Measurements from ENCODE around the gene RFX7.
"Not testable (repeated sequence)": the region's sequence is repeated elsewhere in the genome, so short reads cannot be mapped to it uniquely, and the experiment has no call there.

The RFX7 gene

DNA sequence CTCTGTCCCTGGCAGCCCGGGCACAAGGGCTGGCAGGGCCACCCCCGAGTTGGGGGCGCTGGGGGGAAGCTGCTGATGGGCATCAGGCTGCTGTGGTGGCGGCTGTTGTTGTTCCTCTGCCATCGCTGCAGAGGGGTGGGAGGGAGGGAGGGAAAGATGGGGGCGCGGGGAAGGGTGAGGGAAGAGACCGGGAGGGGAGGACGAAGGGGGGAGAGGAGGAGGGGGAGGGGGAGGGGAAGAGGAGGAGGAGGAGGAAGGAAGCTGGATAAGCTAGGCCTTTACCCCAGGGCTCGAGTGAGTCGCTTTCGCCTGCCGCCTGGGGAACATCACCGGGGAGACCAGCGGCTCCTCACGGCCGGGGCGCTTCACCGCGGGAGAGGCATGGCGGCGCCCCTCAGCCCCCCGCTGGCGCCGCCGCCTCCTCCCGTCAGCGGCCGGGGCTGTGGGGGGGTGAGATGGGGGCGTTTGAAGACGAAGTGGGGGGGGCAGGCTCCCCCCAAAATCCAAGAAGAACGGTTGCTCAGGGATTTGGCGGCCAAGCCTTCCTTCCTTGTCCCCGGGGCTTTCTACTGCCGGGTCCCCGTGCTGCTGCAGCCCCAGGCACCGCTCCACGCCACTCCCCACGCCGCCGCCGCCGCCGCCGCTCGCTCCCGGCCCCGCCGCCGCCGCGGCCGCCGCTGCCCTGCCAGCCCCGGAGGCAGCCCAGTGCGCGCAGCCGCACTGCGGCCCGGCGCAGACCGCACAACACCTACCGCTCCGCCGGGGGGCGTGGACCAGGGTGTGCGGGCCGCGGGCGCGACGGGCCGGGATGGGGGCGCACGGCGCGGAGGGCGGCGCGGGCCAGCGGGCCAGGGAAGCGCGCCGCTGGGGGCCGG is at the start of gene RFX7:
Gene RFX7 (minus strand): TSS at position 717 of the 875 bp plus-strand sequence. CDS start 594 bp downstream, at position 123.
- peak; percentile 60 for DNase-seq (ENCODE audit: low spot score)

DNA sequence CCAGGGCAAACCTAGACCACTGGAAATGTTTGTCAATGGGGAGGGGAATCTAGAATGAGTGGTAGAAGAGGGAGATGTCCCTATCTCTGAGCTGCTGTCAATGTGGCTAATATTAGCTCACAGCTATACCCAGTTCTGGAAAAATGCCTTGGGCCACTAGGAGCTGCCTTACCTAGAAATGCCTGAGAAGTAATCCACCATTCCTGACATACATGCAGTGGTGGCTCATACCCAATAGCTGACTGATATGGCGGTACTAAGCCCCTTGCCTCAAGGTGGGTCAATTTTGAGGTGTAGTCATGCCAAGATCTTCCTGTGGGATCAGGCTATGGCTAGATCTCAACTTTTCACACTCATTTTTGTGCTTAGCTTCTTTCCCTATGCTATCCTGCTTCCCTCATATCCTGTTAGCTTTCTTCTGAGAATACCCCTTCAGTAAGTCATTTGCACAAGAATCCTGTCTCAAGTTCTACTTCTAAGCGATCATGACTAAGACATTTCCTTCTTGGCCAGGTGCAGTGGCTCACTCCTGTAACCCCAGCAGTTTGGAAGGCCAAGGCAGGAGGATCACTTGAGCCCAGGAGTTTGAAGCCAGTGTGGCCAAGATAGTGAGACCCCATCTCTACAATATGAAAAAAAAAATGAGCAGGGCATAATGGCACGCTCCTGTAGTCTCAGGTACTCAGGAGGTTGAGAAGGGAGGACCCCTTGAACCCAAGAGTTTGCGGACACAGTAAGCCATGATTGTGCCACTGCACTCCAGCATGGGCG is 49.1 kb upstream of the RFX7 start:
- DNase-seq (ENCODE audit: low spot score), result no peak

DNA sequence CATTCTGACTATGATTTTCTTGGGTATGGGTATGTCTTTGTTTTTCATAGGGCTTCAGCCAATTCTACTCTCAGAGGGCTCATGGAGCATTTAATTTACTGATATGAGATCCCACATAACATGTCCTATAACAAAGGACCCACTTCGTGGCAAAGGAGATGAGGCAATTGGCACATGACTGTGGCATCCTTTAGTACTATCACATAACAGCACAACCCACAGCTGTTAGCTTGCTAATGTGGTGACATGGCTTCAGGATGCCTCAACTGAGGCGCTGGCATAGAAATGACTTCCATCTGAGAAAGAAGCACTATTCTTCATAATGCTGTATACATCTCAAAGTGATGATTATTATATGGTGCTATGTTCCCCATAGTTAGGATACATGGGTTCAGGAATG is 48.1 kb upstream of the RFX7 start:
- no peak for DNase-seq (ENCODE audit: low spot score)

DNA sequence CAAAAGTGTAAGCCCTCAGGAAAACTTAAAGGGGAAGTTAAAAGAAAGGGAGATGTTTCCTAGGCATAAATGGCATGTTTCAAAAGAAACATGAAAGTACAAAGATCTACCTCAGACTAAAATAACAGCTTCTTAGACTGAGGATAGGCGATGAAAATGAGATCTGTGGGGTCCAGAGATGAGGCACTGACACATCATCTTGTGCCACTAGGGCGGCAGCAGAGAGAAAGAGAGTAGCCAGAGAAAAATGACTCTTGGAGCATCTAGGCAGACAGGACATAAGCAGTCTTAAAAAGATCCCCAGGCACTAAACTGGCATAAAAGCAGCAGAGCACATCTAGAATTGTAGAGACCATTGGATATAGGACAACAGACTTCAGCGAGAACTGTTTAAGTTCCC is 42.5 kb upstream of the RFX7 start:
- DNase-seq (ENCODE audit: low spot score), result no peak

DNA sequence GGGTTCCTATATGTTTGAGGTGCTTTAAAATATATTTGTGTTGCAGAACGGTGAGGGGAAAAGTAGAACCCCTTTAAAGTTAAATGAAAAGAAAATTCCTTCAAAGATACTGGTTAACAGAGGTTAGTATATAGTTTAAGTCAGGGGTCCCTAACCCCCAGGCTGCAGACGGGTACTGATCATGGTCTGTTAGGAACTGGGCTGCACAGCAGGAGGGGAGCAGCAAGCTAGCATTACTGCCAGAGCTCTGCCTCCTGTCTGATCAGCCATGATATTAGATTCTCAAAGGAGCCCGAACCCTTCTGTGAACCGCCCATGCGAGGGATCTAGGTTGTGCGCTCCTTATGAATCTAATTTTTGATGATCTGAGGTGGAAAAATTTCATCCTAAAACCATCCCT is 37.5 kb upstream of the RFX7 start:
- DNase-seq (ENCODE audit: low spot score), result no peak

DNA sequence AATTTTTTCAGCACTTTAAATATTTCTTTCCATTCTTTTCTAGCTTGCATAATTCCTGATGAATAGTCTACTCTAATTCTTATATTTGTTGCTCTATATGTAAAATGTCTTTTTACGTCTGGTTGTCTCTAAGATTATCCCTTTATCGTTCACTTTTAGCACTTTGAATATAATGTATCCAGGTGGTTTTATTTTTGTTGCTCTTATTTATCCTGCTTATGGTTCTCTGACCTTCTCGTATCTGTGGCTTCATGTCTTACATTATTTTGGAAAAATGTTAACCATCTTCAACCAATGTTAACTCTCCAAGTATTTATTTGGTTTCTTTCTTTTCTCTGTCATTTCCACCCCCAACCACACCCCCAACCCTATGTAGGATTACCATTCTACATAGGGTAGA is 30.0 kb upstream of the RFX7 start:
- DNase-seq (ENCODE audit: low spot score), result no peak

DNA sequence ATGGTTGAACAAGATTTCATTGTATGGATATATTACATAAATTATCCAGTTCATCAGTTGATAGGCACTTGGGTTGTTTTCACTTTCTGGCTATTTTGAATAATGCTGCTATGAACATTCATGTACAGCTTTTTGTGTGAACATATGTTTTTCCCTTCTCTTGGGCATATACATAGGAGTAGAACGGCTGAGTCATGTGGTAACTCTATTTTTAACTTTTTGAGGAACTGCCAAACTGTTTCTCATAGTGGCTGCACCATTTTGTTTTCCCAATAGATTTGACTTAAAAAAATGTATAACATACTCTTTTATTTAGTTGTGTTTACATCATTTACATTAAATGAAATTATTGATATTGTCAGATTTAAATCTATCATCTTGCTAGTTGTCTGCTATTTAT is 28.8 kb upstream of the RFX7 start:
- no peak for DNase-seq (ENCODE audit: low spot score)

DNA sequence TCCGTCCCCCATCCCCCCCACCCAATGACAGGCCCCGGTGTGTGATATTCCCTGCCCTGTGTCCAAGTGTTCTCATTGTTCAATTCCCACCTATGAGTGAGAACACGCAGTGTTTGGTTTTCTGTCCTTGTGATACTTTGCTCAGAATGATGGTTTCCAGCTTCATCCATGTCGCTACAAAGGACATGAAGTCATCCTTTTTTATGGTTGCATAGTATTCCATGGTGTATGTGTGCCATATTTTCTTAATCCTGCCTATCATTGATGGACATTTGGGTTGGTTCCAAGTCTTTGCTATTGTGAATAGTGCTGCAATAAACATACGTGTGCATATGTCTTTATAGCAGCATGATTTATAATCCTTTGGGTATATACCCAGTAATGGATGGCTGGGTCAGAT is 22.8 kb upstream of the RFX7 start:
- DNase-seq (ENCODE audit: low spot score), result not testable (repeated sequence)

DNA sequence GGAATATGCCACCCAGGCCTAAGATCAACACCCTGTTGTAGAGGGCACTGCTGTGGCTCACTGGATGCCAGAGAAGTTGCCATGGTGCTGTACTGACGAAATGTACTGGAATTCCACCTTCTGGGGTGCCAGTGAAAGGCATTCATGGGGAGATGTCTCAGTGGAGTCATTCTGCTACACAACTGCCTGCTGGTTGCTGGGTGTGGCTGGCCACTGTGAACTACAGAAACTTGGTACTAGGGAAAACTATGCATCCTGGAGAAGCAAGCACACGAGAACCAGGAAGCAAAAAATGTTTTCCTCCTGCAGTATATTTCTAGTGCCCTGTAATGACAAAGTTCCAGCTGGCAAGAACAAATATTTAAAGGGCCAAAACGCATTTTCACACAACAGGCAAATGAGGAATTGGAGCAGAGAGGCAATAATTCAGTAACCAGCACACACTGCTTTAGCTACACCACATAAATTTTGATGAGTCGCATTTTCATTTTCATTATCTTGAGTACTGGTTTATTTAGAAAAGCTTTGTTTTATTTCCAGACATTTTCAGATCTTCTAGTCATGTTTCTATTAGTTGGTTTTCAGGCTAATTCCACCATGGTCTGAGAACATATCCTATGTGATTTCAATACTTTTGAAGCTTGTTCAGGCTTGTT is 18.3 kb upstream of the RFX7 start:
- no peak for DNase-seq (ENCODE audit: low spot score)

DNA sequence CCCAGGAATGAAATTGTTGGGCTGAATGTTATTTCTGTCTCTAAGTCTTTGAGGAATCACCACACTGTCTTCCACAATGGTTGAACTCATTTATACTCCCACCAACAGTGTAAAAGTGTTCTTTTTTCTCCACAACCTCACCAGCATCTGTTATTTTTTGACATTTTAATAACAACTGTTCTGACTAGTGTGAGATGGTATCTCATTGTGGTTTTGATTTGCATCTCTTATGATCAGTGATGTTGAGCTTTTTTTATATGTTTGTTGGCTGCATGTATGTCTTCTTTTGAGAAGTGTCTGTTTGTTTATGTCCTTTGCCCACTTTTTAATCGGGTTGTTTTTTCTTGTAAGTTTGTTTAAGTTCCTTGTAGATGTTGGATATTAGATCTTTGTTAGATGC is 13.6 kb upstream of the RFX7 start:
- DNase-seq (ENCODE audit: low spot score), result not testable (repeated sequence)

DNA sequence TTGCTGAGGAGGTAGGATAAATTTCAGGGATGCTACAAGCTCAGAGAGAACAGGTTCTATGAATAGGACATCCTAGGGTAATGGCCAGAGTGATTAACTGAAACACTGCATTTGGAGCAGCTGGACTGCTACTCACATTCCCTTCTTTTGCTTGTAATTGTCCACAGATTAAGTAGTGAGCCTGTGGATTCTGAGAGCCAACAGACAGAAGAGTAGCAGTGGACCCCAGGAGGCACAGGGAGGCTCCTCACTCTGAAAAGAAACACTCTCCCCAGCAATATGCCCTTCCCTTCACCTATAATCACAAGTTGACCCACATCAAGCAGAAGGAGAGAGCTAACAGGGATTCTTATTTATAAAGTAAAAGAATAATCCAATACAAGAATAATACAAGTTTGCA is 10.6 kb upstream of the RFX7 start:
- DNase-seq (ENCODE audit: low spot score), result no peak

DNA sequence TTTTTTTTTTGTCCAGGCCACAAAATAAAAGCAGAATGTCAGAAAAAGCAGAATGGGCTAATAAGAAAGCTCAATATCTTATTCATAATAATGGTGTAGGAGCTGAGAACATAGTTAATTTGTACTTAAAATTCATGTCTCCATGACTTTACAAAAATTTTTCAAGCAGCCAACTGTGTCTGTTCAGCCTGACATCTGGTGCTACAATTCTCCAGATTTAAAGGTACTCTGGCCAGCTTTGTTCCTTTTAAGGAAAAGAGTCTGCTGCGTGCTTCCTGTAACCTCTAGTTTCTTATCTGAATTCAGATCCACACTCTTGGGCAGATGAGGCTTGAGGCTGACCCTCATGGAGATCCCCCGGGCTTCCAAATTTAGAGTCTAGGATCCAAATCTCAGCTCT is 8.7 kb upstream of the RFX7 start:
- DNase-seq (ENCODE audit: low spot score), result no peak

DNA sequence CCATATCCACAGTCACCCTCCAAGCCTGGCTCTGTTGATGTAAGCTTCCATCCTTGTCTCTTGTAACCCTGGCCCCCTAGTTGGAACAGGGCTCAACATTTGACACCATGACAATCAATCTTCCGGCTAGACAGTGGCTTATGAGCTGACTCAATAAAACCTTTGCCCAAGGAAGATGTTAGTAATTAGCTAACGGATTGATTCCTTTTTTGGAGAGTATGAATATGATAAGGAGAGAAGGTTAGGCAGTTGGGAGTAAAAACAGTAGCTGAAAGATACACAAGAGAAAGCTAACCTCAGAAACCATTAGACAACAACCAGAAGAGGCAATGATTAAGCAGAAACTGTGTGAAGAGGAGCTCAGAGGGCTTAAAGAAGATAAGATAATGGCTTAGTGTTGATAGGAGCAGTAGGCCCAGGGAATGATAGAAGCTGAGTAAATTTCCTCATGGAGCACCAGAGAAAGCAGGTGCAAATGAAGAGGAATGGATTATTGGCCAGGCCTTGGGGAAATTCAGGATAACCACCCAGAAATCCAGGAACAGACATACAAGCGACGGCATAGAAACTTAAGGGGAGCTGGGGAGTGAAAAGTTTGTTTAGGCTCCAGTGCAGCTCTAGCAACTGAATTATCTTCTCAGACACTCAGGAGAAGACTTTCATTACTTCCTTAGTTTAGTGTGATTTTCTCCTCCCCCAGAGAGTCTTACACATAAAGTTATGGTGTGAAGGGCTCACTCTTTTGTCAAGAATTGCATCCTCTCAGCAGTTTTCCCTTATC is 7.8 kb upstream of the RFX7 start:
- DNase-seq (ENCODE audit: low spot score), result no peak

DNA sequence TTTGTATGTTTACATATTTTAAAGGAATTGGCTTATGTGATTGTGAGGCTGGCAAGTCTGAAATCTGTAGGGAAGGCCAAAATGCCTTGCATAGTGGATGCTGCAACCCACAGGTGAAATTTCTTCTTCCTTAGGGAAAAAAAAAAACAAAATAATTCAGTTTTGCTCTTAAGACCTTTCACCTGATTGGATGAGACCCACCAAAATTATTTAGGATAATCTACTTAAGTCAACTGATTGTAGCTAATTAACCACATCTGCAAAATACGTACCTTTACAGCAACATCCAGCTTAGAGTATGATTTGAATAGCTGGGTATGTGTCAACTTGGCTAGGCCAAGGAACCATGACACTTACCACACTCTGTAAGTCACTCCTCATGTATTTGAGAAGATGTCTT is 6.9 kb upstream of the RFX7 start:
- no peak for DNase-seq (ENCODE audit: low spot score)

DNA sequence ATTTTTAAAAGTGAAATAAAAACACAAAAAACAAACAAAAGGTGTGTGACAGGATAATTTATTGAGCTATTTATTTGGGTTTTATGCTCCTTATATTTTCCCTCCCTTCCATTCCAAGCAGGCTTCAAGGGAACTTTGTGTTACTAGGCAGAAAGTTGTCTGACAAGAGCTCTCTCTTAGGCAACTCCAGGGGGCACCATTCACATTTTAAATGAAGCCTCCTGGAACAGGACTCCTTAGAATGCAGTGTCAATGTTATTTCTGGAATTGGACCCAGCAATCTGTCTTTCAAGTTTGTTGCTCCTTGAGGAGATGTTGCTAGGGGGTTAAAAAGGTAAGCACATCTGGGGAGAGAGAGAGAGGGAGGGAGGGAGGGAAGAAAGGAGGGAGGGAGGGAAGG is 5.4 kb upstream of the RFX7 start:
- DNase-seq (ENCODE audit: low spot score), result no peak

DNA sequence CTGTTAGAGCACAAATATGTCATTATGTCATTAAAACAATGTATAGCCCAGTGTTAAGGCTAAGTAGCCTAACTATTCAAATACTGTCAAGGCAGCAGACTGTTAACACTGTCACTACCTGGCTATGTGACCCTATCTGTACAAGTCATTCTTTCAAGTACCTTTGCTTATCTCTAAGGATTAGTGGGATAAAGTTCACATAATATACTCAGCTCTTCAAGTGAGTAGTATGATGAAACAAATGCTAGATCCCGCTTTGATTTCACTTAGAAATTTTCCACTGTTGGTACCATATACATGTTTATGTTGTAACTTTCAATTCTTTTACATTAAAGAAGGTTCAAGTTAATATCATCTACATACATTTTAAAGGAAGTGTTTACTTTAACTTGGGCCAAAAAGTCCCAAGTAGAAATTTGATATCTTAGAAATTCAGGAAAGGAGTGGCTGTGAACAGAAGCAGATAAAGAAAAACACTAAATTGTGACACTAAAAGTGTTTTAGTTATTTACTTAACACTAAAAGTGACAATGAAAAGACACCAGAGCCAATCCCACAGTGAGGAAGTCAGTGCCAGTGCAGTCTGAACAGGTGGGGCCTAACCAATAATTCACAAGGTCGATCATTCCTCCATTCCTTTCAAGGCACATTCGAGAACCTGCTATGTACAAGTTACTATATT is 4.8 kb upstream of the RFX7 start:
- no peak for DNase-seq (ENCODE audit: low spot score)

DNA sequence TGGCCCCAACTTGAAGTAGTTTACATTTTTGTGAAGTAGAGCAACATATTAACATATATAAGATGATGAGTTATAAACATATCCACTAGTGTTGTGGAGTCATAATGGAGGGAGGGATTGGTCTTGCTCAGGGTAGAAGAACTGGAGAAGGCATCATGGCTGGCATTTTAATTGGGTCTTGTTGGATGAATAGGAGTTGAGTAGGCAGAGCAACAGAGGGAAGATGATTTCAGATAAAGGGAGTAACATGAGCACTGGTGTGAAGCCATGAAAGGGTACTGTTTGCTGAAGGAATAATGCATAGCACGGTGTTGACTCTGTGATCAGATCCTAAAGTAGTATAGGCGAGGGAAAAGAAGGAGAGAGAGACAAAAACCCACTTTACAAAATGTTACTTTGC is 3.6 kb upstream of the RFX7 start:
- no peak for DNase-seq (ENCODE audit: low spot score)

DNA sequence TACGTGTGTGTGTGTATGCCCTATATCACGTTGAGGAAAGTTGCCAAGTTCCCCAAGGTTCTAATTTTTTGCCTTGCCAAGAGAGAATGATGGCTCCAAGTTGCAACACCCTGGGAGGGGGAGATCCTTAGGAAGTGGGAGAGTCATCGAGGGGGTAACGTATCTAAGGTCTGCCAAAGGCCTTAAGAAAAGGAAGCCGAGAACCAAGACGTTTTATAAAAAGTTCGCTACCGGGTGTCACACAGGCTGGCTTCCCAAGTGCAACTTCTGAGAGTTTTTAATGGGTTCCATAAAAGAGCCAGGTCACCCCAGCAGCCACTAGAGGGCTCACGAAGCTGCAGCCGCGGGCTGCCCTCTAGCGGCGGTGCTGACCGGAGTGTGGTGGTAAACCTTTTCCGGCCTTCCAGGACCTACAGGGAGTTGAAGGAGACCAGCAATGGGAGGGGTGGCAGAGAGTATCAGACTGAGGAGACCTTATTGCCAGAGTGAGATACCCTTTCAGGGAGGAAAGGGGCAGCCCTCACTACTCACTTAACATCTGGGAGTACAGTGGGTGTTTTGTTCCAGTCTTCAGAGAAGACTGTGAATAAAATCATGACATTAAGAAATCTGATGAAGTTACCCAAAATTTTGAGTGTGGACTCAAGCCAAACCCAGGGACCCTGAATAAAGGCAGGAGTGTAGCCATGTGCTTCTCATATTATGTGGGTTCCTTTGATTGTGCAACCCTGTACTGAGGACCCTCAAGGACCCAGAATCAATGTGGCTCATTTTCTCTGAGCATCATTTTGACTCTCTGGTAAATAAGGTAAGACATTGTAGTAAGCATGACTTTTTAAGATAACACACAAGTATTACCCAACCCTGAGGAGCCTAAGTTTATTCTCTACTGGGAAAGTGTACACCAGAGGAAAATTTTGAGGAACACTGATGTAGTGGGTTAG is 2.5 kb upstream of the RFX7 start:
- DNase-seq (ENCODE audit: low spot score), result peak; percentile 92

DNA sequence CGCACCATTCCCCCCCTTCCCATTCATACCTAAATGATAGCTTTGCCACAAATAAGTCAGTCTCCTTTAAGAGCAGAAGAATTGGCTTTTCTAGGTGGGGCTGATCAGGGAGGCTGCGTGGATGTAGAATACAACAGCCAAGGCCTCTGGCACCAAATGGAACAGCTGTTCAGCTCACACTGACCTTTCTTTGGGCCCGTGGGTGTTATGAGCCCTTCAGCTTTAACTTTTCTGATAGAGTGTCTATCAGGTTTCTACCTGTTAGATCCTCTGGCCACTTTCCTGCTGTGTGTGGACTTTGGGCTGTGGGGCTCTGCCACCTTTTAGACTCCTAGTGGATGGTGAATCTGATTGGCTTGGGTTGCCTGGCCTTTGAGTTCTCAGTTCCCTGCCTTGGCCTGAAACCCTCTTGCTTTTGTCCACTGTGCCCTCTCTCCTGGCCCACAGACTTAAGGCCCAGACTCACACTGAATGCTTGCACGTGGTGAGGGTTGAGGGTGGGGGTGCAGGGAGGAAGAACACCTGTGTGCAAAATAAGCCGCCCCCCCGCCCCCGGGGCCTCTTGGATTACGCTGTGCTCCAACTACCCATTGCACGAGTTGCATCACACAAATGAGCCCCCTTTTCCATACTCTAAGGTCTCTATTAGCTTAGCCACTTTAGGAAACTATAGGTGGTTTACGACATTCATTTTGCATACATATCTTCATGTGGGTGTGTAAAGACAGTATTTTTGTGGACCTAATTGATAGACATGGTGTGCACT is 1.3 kb upstream of the RFX7 start:
- no peak for DNase-seq (ENCODE audit: low spot score)

Data from kidney capillary endothelial cell (primary cell).